Loucy (cell line): ENCODE measurements around the gene TNFRSF25.

Experiments used
- H2AFZ ChIP-seq: fragments of 200-600 bp; sonication (generic); 2 replicates; pipeline ENCODE4 v1.6.0; 2016; ENCODE audit warnings: antibody characterized with exemption, mild to moderate bottlenecking, low read length, moderate library complexity
- H3F3A ChIP-seq: fragments of 200-600 bp; 2 replicates; pipeline ENCODE4 v1.6.0; 2016; ENCODE audit warnings: antibody characterized with exemption, low read depth, mild to moderate bottlenecking
- H3K27me3 ChIP-seq: fragments of 200-600 bp; sonication (generic); 2 replicates; pipeline ENCODE4 v1.6.1; 2014; ENCODE audit warnings: low read length, mild to moderate bottlenecking; ENCODE audit not compliant: insufficient read depth, poor library complexity, severe bottlenecking
- H3K36me3 ChIP-seq: fragments of 200-600 bp; sonication (generic); 2 replicates; pipeline ENCODE4 v1.6.1; 2016; ENCODE audit warnings: low read length; ENCODE audit not compliant: insufficient read depth
- H3K4me1 ChIP-seq: fragments of 200-600 bp; sonication (generic); 2 replicates; pipeline ENCODE4 v1.5.1; 2014; ENCODE audit warnings: low read length, mild to moderate bottlenecking; ENCODE audit not compliant: insufficient read depth, poor library complexity, severe bottlenecking
- H3K4me2 ChIP-seq: fragments of 200-600 bp; sonication (generic); 2 replicates; pipeline ENCODE4 v1.6.0; 2014; ENCODE audit warnings: antibody characterized with exemption, low read length, low read depth, mild to moderate bottlenecking; ENCODE audit not compliant: poor library complexity, severe bottlenecking
- H3K4me3 ChIP-seq: fragments of 200-600 bp; sonication (generic); 2 replicates; pipeline ENCODE4 v1.5.1; 2014; ENCODE audit warnings: low read length, mild to moderate bottlenecking, mixed read lengths; ENCODE audit not compliant: poor library complexity, severe bottlenecking
- H3K79me2 ChIP-seq: fragments of 200-600 bp; sonication (generic); 2 replicates; pipeline ENCODE4 v1.6.1; 2014; ENCODE audit warnings: low read length; ENCODE audit not compliant: insufficient read depth
- H3K9ac ChIP-seq: fragments of 200-600 bp; sonication (generic); 2 replicates; pipeline ENCODE4 v1.6.0; 2014; ENCODE audit warnings: mild to moderate bottlenecking, low read depth, low read length, moderate library complexity; ENCODE audit not compliant: poor library complexity, severe bottlenecking
- H3K9me2 ChIP-seq: fragments of 200-600 bp; sonication (generic); replicated peaks from 2 replicates; pipeline ENCODE4 v1.6.1; 2016; ENCODE audit warnings: low read depth, low read length, mixed read lengths
- H3K9me3 ChIP-seq: fragments of 200-600 bp; sonication (generic); 2 replicates; pipeline ENCODE4 v1.6.1; 2014; ENCODE audit warnings: mild to moderate bottlenecking, antibody characterized with exemption, low read length, low read depth; ENCODE audit not compliant: insufficient read depth
- H4K20me1 ChIP-seq: fragments of 200-600 bp; sonication (generic); 2 replicates; pipeline ENCODE4 v1.6.0; 2014; ENCODE audit warnings: antibody characterized with exemption, low read length, mild to moderate bottlenecking; ENCODE audit not compliant: insufficient read depth, poor library complexity, severe bottlenecking
- CTCF ChIP-seq: fragments of 200-600 bp; sonication (generic); conservative IDR thresholded peaks from 2 replicates; pipeline ENCODE4 v1.5.1; 2014; ENCODE audit warnings: mild to moderate bottlenecking, antibody characterized with exemption, low read length
- EZH2phosphoT487 ChIP-seq: fragments of 200-600 bp; IDR thresholded peaks from 2 replicates; pipeline ENCODE4 v1.6.1; 2018; ENCODE audit warnings: antibody characterized with exemption, mild to moderate bottlenecking, moderate library complexity, borderline replicate concordance

Gene TNFRSF25

GRCh38 chr1:6419804-6420453 is 46.0 kb downstream of the TNFRSF25 start, which contains the start of gene HES2:
Gene HES2 (minus strand): TSS chr1:6419919. CDS start chr1:6419820, 99 bp downstream.
- Histone ChIP-seq H3K4me2 (no peak within 1 kb of the TSS), H3K27me3 (no peaks in the 10 kb centered on the region), H3K9ac (no peak within 1 kb of the TSS)

GRCh38 chr1:6419397-6419803 is 46.6 kb downstream of the TNFRSF25 start:
- H3K9me2 ChIP-seq = no peaks in the 10 kb centered on the region
- H3K27me3 ChIP-seq = no peaks in the 10 kb centered on the region
- H2AFZ ChIP-seq = no peak overlapping the region
- H4K20me1 ChIP-seq = no peaks in the 10 kb centered on the region
- no peaks in the 10 kb centered on the region for H3K9me3 ChIP-seq
- H3F3A ChIP-seq = no peaks in the 10 kb centered on the region
- no peak overlapping the region for H3K4me3 ChIP-seq
- no peak overlapping the region for H3K9ac ChIP-seq
- TF ChIP-seq CTCF (no peak), EZH2phosphoT487 (no peak)
- H3K4me1 ChIP-seq = peaks cover 3% of the 10 kb centered on the region
- no peaks in the 10 kb centered on the region for H3K79me2 ChIP-seq
- H3K36me3 ChIP-seq = no peaks in the 10 kb centered on the region
- no peak overlapping the region for H3K4me2 ChIP-seq

More at GRCh38 chr1:6419804-6420453, 46.0 kb downstream of the TNFRSF25 start, which contains the start of gene HES2:
- Histone ChIP-seq H3K9me3 (no peaks in the 10 kb centered on the region), H3K36me3 (no peaks in the 10 kb centered on the region), H3K4me3 (no peak within 1 kb of the TSS), H4K20me1 (no peaks in the 10 kb centered on the region), H2AFZ (no peak within 1 kb of the TSS), H3K79me2 (no peaks in the 10 kb centered on the region), H3K4me1 (no peaks in the 10 kb centered on the region), H3K9me2 (no peaks in the 10 kb centered on the region), H3F3A (no peaks in the 10 kb centered on the region)
- TF ChIP-seq CTCF (no peak), EZH2phosphoT487 (no peak)

GRCh38 chr1:6418668-6419396 is 47.1 kb downstream of the TNFRSF25 start:
- Histone ChIP-seq H2AFZ (no peak overlapping the region), H4K20me1 (no peaks in the 10 kb centered on the region), H3K4me2 (no peak overlapping the region), H3K27me3 (no peaks in the 10 kb centered on the region), H3F3A (no peaks in the 10 kb centered on the region), H3K79me2 (no peaks in the 10 kb centered on the region), H3K36me3 (no peaks in the 10 kb centered on the region), H3K9me2 (no peaks in the 10 kb centered on the region), H3K9ac (no peak overlapping the region), H3K9me3 (no peaks in the 10 kb centered on the region), H3K4me3 (no peak overlapping the region), H3K4me1 (peaks cover 4% of the 10 kb centered on the region)
- no peak for TF ChIP-seq CTCF
- TF ChIP-seq EZH2phosphoT487 = no peak
